ENCODE measurements around the gene THSD4.

- TF ChIP-seq CTCF (IDR thresholded peaks at IDR 0.05; ENCODE audit: insufficient read depth, low read length) (no peak), REST (IDR thresholded peaks at IDR 0.05; ENCODE audit: insufficient replicate concordance, low read depth) (no peak), GABPA (IDR thresholded peaks at IDR 0.05; ENCODE audit: low read depth) (no peak)
Measured at GRCh38 chr15:71444032-71444810, 328.9 kb downstream of the THSD4 start.

Measured in HL-60 (cell line).